ENCODE data around the gene SCML2. TPM values are rescaled to one million over a fixed set of nuclear protein-coding genes. Genes with fewer than 3 reads are reported as not detected.

SCML2 gene
- total RNA-seq, 1 donor from 2014 or later, result 3.6 TPM

DNA sequence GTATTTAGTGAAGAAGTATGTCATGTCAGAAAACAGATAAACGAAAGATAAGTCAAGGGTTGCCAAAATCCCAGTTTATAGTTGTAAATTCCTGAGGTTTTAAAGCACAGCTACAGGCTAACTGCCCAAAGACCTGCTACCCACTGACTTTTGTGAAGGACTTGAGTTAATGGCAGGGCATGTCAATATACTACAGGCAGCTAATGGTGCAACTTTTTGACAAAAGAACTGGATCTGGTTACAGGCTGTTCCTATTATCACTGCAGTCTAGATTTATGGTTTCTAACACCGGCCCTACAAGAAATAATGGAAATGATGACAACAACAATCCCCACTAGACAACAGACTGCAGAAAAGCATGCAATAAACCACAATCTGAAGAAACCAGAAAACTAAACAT, 6.4 kb downstream of the SCML2 start:
- Mint-ChIP-seq H3K27me3 (ENCODE audit: insufficient read depth) (peaks cover 15% of the 10 kb centered on the region), H3K27ac (no peak overlapping the region), H3K36me3 (ENCODE audit: low read depth) (no peaks in the 10 kb centered on the region), H3K9me3 (no peaks in the 10 kb centered on the region), H3K4me1 (ENCODE audit: low read depth) (no peaks in the 10 kb centered on the region), H3K4me3 (no peak overlapping the region)
- intact Hi-C loops (cut with micrococcal nuclease), result no loop called here
- DNase-seq (ENCODE audit: low spot score), result no peak

DNA sequence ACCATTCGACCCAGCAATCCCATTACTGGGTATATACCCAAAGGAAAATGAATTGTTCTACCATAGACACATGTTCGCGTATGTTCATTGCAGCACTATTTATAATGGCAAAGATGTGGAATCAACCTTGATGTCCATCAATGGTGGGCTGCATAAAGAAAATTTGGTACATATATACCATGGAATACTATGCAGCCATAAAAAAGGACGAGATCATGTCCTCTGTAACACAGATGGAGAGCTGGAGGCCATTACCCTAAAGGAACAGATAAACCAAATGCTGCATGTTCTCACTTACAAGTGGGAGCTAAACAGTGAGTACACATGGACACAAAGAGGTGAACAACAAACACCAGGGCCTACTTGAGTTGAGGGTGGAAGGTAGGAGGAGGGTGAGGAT, 45.1 kb downstream of the SCML2 start:
- DNase-seq (ENCODE audit: low spot score), result no peak
- Mint-ChIP-seq H3K27me3 (ENCODE audit: insufficient read depth) (no peaks in the 10 kb centered on the region), H3K4me3 (no peak overlapping the region), H3K36me3 (ENCODE audit: low read depth) (no peaks in the 10 kb centered on the region), H3K27ac (no peak overlapping the region), H3K4me1 (ENCODE audit: low read depth) (no peaks in the 10 kb centered on the region), H3K9me3 (no peaks in the 10 kb centered on the region)
- intact Hi-C loops (cut with micrococcal nuclease), result no loop called here

DNA sequence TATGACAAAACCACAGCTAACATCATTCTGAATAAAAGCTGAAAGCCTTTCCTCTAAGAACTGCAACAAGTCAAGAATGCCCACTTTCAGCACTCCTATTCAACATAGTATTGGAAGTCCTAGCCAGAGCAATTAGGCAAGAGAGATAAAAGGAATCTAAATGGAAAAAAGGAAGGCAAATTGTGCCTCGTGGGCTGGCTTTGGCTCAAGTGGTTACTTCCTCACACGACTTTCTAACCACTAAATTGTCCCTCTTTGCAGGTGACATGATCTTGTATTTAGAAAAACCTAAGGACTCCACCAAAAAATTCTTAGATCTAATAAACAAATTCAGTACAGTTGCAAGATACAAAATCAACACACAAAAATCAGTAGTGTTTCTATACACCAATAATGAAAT, 57.2 kb downstream of the SCML2 start:
- no peak for DNase-seq (ENCODE audit: low spot score)
- Mint-ChIP-seq H3K27me3 (ENCODE audit: insufficient read depth) (no peaks in the 10 kb centered on the region), H3K36me3 (ENCODE audit: low read depth) (no peaks in the 10 kb centered on the region), H3K4me3 (no peak overlapping the region), H3K27ac (no peak overlapping the region), H3K4me1 (ENCODE audit: low read depth) (no peaks in the 10 kb centered on the region), H3K9me3 (peaks cover 10% of the 10 kb centered on the region)
- intact Hi-C loops (cut with micrococcal nuclease), result no loop called here

DNA sequence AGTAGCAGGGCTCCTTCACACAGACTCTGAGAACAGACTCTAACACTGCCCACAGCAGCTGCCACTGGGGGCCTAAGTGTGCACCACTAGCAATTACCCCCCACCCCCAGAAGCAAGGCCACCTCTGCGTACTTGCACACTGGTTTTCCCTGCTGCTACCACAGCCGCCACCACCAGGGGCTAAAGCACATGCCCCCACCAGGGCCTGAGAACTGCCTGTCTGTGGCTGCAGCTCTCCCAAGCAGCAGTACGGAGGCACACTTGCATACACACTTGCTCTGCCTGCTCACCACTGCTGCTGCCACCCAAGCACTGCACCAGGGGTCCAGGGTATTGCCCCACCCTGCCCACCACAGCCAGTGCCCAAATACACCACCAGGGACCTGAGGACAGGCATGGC, 59.6 kb downstream of the SCML2 start:
- Mint-ChIP-seq H3K27ac (no peak overlapping the region), H3K4me3 (no peak overlapping the region)

DNA sequence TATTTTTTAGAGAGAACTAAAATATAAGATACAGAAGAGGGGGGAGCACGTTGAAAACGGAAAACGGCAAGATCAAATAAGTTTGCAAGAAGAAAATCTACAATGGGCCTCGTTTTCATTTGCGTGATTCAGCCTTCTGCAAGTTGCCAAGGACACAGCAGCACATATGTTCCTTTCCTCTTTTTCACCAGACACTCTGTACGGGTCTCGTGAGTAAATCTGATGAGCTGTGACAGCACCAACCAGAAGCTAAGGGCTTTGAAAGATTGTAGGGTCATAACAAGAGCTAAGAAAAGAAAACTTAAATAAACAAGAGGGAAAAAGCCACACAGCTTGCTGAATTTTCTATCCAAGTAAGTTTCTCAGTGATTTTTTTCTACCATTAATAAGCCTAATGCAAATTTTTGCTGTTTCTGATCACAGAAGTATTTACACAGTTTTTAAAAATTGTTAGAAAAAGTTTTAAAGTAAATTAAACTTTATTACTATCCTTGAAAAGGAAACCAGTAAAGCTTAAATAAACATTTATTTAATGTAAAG, 63.4 kb downstream of the SCML2 start:
- Mint-ChIP-seq H3K36me3 (ENCODE audit: low read depth) (no peaks in the 10 kb centered on the region), H3K4me3 (no peak overlapping the region), H3K9me3 (peaks cover 4% of the 10 kb centered on the region), H3K27ac (no peak overlapping the region), H3K4me1 (ENCODE audit: low read depth) (no peaks in the 10 kb centered on the region), H3K27me3 (ENCODE audit: insufficient read depth) (peaks cover 3% of the 10 kb centered on the region)
- intact Hi-C loops (cut with micrococcal nuclease), result no loop called here
- no peak for DNase-seq (ENCODE audit: low spot score)

More for the DNA sequence above, 59.6 kb downstream of the SCML2 start:
- Mint-ChIP-seq H3K9me3 (peaks cover 10% of the 10 kb centered on the region), H3K4me1 (ENCODE audit: low read depth) (no peaks in the 10 kb centered on the region), H3K27me3 (ENCODE audit: insufficient read depth) (no peaks in the 10 kb centered on the region), H3K36me3 (ENCODE audit: low read depth) (no peaks in the 10 kb centered on the region)
- intact Hi-C loops (cut with micrococcal nuclease), result no loop called here
- no peak for DNase-seq (ENCODE audit: low spot score)

DNA sequence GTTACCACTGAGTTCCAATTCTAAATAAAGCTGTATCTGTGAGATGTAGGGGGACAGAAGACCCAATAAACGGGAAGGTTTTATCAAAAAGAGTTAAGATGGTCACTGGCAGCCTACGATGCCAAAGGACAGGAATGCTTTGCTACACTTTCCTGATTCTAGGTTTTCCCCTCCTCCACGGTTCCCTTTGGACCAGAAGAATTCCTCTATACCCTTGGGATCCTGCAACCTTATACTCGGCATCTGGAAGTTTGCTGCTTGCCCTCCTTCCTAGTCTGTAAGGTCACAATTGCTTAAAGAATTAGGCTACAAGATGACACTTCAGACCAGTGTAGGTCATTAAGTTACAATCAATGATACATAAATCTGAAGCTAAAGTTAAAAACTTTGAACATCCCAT, 64.3 kb downstream of the SCML2 start:
- Mint-ChIP-seq H3K36me3 (ENCODE audit: low read depth) (no peaks in the 10 kb centered on the region), H3K9me3 (no peaks in the 10 kb centered on the region)
- intact Hi-C loops (cut with micrococcal nuclease), result no loop called here

DNA sequence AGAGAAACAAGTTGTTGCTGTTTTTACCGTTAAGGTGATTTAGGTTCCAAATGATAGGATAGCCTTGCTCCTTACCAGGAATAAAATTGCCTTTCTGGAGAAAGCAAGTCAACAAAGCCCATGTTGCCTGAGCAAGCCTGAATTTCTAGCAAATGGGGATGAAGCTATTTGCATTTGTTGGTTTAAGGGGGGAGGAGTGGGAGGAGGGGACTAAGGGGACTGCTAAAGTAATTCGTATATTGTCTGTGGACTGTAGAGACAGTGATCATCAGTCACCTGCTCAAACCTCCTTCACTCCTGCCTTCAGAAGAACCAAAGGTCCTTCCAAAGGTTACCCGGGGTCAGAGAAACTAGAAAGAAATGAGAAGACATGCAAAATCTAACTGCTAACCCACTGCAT, 65.8 kb downstream of the SCML2 start:
- Mint-ChIP-seq H3K9me3 (no peaks in the 10 kb centered on the region), H3K27me3 (ENCODE audit: insufficient read depth) (peaks cover 3% of the 10 kb centered on the region), H3K4me3 (no peak overlapping the region), H3K27ac (no peak overlapping the region), H3K36me3 (ENCODE audit: low read depth) (no peaks in the 10 kb centered on the region), H3K4me1 (ENCODE audit: low read depth) (no peaks in the 10 kb centered on the region)
- no peak for DNase-seq (ENCODE audit: low spot score)
- intact Hi-C loops (cut with micrococcal nuclease), result no loop called here

More for the DNA sequence above, 64.3 kb downstream of the SCML2 start:
- DNase-seq (ENCODE audit: low spot score), result no peak
- Mint-ChIP-seq H3K4me1 (ENCODE audit: low read depth) (no peaks in the 10 kb centered on the region), H3K4me3 (no peak overlapping the region), H3K27ac (no peak overlapping the region), H3K27me3 (ENCODE audit: insufficient read depth) (peaks cover 3% of the 10 kb centered on the region)

DNA sequence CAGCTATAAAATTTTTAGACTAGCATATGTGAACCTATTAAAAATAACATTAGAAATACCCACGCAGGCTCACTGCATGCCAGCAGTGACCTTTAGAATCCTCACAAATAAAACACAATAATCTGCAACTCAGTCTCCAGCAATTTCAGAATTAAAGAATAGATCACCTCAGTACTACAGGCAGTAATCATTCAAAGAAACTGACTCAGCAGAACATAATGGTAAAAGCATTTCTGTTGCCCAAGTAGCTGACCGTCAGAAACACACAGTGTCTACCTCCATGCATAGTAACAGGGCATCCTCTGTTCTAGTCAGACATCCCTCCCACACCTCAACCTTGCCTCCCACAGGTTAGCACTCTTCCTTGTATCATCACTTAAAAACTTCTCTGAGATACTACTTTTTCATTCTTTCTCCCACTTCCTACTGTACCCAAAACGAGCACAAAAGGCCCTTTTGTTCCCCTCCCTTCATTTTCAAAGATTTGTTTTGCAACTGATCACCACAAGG, 68.1 kb downstream of the SCML2 start:
- H3K4me1 Mint-ChIP-seq (ENCODE audit: low read depth), result no peaks in the 10 kb centered on the region
- H3K9me3 Mint-ChIP-seq, result no peaks in the 10 kb centered on the region
- H3K36me3 Mint-ChIP-seq (ENCODE audit: low read depth), result no peaks in the 10 kb centered on the region
- H3K4me3 Mint-ChIP-seq, result no peak overlapping the region
- H3K27me3 Mint-ChIP-seq (ENCODE audit: insufficient read depth), result peaks cover 3% of the 10 kb centered on the region
- H3K27ac Mint-ChIP-seq, result no peak overlapping the region
- intact Hi-C loops (cut with micrococcal nuclease), result no loop called here
- DNase-seq (ENCODE audit: low spot score), result no peak

DNA sequence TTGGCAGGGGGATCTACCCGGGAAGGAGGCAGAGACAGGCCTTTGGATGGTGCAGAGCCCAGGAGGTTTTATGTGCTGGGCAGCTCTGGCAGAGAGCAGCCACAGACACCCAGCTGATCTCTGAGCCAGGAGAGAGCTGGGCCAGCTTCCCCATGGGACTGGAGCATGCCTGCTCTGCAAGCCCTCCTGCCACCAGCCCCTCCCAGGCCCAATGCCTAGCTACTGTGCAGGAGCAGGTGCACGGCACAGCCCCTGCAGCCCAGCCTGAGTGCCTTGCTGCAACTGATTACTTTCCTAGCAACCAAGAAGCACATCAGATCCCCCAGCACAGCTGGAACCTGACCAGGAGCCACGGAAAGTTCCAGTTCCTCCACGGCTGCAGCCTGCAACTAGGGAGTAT, 76.0 kb downstream of the SCML2 start:
- intact Hi-C loops (cut with micrococcal nuclease), result no loop called here
- H3K9me3 Mint-ChIP-seq, result peaks cover 23% of the 10 kb centered on the region
- H3K27ac Mint-ChIP-seq, result no peak overlapping the region
- no peaks in the 10 kb centered on the region for H3K4me1 Mint-ChIP-seq (ENCODE audit: low read depth)
- no peaks in the 10 kb centered on the region for H3K27me3 Mint-ChIP-seq (ENCODE audit: insufficient read depth)
- H3K36me3 Mint-ChIP-seq (ENCODE audit: low read depth), result no peaks in the 10 kb centered on the region
- H3K4me3 Mint-ChIP-seq, result no peak overlapping the region
- DNase-seq (ENCODE audit: low spot score), result no peak

DNA sequence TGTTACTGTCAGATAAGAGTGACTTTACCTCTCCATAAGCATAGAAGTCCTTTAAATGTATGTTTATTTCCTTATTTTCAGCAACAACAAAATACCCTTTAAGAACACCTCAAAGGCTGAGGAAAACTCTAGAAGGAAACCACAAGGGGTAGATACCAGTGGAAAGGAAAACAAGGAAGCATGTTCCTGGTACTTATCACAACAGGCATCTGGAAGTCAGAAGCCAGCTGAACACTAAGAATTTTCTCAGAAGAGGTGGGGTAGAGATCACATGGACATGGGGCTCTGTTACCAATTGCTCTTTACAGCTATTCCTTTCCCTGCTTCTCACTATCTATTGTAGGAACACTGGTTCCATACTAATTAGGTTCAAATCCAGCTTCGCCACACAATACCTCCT, 82.3 kb downstream of the SCML2 start:
- Mint-ChIP-seq H3K4me3 (no peak overlapping the region), H3K4me1 (ENCODE audit: low read depth) (no peaks in the 10 kb centered on the region), H3K27me3 (ENCODE audit: insufficient read depth) (peaks cover 2% of the 10 kb centered on the region), H3K27ac (no peak overlapping the region), H3K36me3 (ENCODE audit: low read depth) (no peaks in the 10 kb centered on the region), H3K9me3 (peaks cover 16% of the 10 kb centered on the region)
- intact Hi-C loops (cut with micrococcal nuclease), result no loop called here
- DNase-seq (ENCODE audit: low spot score), result no peak

DNA sequence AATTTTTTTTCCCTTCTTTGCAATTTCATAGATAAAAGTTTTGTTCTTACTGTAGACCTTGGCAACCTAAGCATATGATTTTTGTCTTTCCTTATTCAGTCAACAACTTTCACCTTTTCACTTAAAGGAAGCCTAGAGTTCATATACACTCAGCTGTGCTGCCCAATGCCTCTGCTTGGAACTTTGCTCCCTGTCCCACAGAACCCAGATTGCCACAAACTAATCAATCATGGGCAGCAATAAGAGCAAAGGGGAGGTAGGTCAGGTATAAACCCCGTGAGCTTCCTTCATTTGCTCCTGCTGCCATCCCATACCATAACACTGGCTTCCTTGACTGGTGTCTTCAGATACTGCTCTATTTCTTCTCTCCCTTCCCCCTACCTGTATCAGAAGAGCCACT, 82.8 kb downstream of the SCML2 start:
- no peak overlapping the region for H3K27ac Mint-ChIP-seq
- no peaks in the 10 kb centered on the region for H3K4me1 Mint-ChIP-seq (ENCODE audit: low read depth)
- intact Hi-C loops (cut with micrococcal nuclease), result no loop called here
- H3K36me3 Mint-ChIP-seq (ENCODE audit: low read depth), result no peaks in the 10 kb centered on the region
- peaks cover 16% of the 10 kb centered on the region for H3K9me3 Mint-ChIP-seq
- H3K27me3 Mint-ChIP-seq (ENCODE audit: insufficient read depth), result peaks cover 2% of the 10 kb centered on the region
- no peak overlapping the region for H3K4me3 Mint-ChIP-seq
- no peak for DNase-seq (ENCODE audit: low spot score)

DNA sequence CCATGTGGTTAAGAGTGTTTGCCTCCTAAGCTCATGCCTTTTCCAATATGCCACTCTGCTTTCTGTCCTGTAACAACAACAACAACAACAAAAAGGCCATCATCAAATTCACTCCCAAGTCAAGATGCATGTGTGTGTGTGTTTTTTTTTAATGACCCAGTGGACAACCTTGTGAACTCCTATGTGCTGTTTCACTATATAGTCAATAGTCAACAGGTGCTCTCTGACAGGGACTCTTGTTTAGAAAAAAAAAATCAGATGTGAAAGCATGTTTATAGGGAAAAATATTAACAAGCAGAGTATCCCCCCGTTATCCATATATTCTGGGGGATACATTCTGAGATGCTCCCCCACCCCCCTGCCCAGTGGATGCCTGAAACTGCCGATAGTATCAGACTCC, 83.2 kb downstream of the SCML2 start:
- Mint-ChIP-seq H3K36me3 (ENCODE audit: low read depth) (no peaks in the 10 kb centered on the region), H3K27me3 (ENCODE audit: insufficient read depth) (peaks cover 2% of the 10 kb centered on the region), H3K9me3 (peaks cover 16% of the 10 kb centered on the region), H3K4me1 (ENCODE audit: low read depth) (no peaks in the 10 kb centered on the region), H3K27ac (no peak overlapping the region), H3K4me3 (no peak overlapping the region)
- no peak for DNase-seq (ENCODE audit: low spot score)
- intact Hi-C loops (cut with micrococcal nuclease), result no loop called here

DNA sequence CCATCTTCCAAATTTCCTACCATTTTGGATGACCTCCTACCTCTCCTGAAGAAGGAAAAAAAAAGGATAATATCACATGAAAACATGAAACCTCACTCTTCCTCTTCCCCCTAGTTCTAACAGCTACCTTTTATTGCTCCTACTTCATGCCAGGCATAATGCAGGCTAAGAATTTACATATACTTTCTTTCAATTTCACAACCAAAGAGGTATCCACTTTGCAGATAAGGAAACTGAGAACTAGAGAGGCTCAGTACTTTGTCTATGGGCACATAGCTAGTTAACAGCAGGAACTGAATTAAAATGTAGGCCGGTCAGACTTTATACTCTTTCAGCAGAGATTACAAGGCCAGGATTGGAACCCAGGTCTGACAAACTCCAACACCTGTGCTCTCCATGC, 99.4 kb downstream of the SCML2 start:
- no peak for DNase-seq (ENCODE audit: low spot score)
- Mint-ChIP-seq H3K27ac (no peak overlapping the region), H3K9me3 (no peaks in the 10 kb centered on the region), H3K4me1 (ENCODE audit: low read depth) (no peaks in the 10 kb centered on the region), H3K4me3 (no peak overlapping the region), H3K36me3 (ENCODE audit: low read depth) (no peaks in the 10 kb centered on the region), H3K27me3 (ENCODE audit: insufficient read depth) (no peaks in the 10 kb centered on the region)
- intact Hi-C loops (cut with micrococcal nuclease), result no loop called here
